ENCODE data around the gene GCK.

GRCh38 chr7:44111761-44112160 is 77.5 kb downstream of the GCK start:
- TF ChIP-seq POLR2AphosphoS5 (IDR thresholded peaks at IDR 0.05) (no peak), POLR2A (IDR thresholded peaks at IDR 0.05) (no peak), CTCF (IDR thresholded peaks at IDR 0.05) (no peak)

All from breast epithelium (tissue), 3 donors.